HG02678 (cell line): Measurements from ENCODE around the gene MED13L.

Experiments
- ATAC-seq: cut with Tn5 transposase; IDR thresholded peaks from one replicate; pipeline ENCODE4 v1.9.1; 2021; ENCODE audit warnings: mild to moderate bottlenecking, moderate library complexity; ENCODE audit not compliant: unreplicated experiment

MED13L gene

GRCh38 chr12:115956236-115956635, 321.3 kb downstream of the MED13L start:
- ATAC-seq, result no peak

- ATAC-seq, result no peak
Measured at GRCh38 chr12:115953450-115953849, 324.0 kb downstream of the MED13L start.

GRCh38 chr12:115953031-115953430, 324.5 kb downstream of the MED13L start:
- no peak for ATAC-seq

GRCh38 chr12:115950959-115951358, 326.5 kb downstream of the MED13L start:
- ATAC-seq, result no peak

GRCh38 chr12:115949675-115950074, 327.8 kb downstream of the MED13L start:
- ATAC-seq, result no peak

GRCh38 chr12:115947696-115948062, 329.8 kb downstream of the MED13L start:
- no peak for ATAC-seq

GRCh38 chr12:115946867-115947695, 330.4 kb downstream of the MED13L start:
- no peak for ATAC-seq

- ATAC-seq, result no peak
Measured at GRCh38 chr12:115946092-115946491, 331.4 kb downstream of the MED13L start.

GRCh38 chr12:115945491-115945885, 332.0 kb downstream of the MED13L start:
- no peak for ATAC-seq

GRCh38 chr12:115944837-115945490, 332.5 kb downstream of the MED13L start:
- no peak for ATAC-seq

- no peak for ATAC-seq
Measured at GRCh38 chr12:115944392-115944742, 333.1 kb downstream of the MED13L start.

GRCh38 chr12:115943630-115944391, 333.7 kb downstream of the MED13L start:
- no peak for ATAC-seq

- no peak for ATAC-seq
Measured at GRCh38 chr12:115943310-115943629, 334.2 kb downstream of the MED13L start.

GRCh38 chr12:115942346-115942745, 335.1 kb downstream of the MED13L start:
- no peak for ATAC-seq

GRCh38 chr12:115941362-115941761, 336.1 kb downstream of the MED13L start:
- ATAC-seq, result no peak

GRCh38 chr12:115938794-115939377, 338.6 kb downstream of the MED13L start:
- no peak for ATAC-seq

- ATAC-seq, result no peak
Measured at GRCh38 chr12:115936997-115937916, 340.2 kb downstream of the MED13L start.

GRCh38 chr12:115934877-115935276, 342.6 kb downstream of the MED13L start:
- ATAC-seq, result no peak

- ATAC-seq, result no peak
Measured at GRCh38 chr12:115934046-115934445, 343.4 kb downstream of the MED13L start.

GRCh38 chr12:115932066-115932465, 345.4 kb downstream of the MED13L start:
- no peak for ATAC-seq
